Common myeloid progenitor, CD34-positive (primary cell): ENCODE data around the gene CFAP54.

Experiments used
- CTCF ChIA-PET: fragments of 350-600 bp; sonication (Branson Sonifier 250); formaldehyde crosslinking; loops from one replicate; lab custom pipeline; 2021; ENCODE audit warnings: antibody characterized with exemption; lab: Charles Lee
- POLR2A ChIA-PET: fragments of 350-600 bp; sonication (Branson Sonifier 250); formaldehyde crosslinking; loops from one replicate; lab custom pipeline; 2021; ENCODE audit warnings: antibody characterized with exemption; lab: Charles Lee
- DNase-seq, 3 donors: peaks; one replicate each; pipeline versions ENCODE4 v3.0.0 to v3.0.0-alpha.2; 2013
- H3K27ac ChIP-seq, 2 experiments: 1 replicate in 1 of 2; 2 replicates in 1 of 2; pipeline ENCODE4 v1.7.0; 2013; ENCODE audit warnings: inconsistent platforms in 2 of 2, low read length in 2 of 2, mild to moderate bottlenecking in 2 of 2, low read depth in 1 of 2, moderate library complexity in 1 of 2; ENCODE audit not compliant: severe bottlenecking in 2 of 2, insufficient read depth in 1 of 2, poor library complexity in 1 of 2
- H3K27me3 ChIP-seq, 5 experiments: replicated peaks in 2 of 5; 1 replicate in 3 of 5; 2 replicates in 2 of 5; pipeline versions ENCODE4 v1.6.1 to v1.7.0; 2013; ENCODE audit warnings: low read length in 4 of 5, mild to moderate bottlenecking in 2 of 5, moderate library complexity in 2 of 5, inconsistent platforms in 1 of 5; ENCODE audit not compliant: insufficient read depth in 5 of 5, control insufficient read depth in 4 of 5
- H3K36me3 ChIP-seq, 4 experiments: 1 replicate in 2 of 4; 2 replicates in 2 of 4; pipeline versions ENCODE4 v1.6.1 to v1.7.0; 2013; ENCODE audit warnings: low read length in 3 of 4, control low read depth in 1 of 4, mild to moderate bottlenecking in 1 of 4; ENCODE audit not compliant: control insufficient read depth in 4 of 4, insufficient read depth in 4 of 4
- H3K4me1 ChIP-seq, 4 experiments: 1 replicate in 3 of 4; 2 replicates in 1 of 4; pipeline versions ENCODE4 v1.6.1 to v1.7.1; 2013; ENCODE audit warnings: low read length in 3 of 4, mild to moderate bottlenecking in 3 of 4, control low read depth in 1 of 4, inconsistent platforms in 1 of 4, moderate library complexity in 1 of 4; ENCODE audit not compliant: control insufficient read depth in 4 of 4, insufficient read depth in 4 of 4; ENCODE audit errors: control extremely low read depth in 1 of 4
- H3K4me3 ChIP-seq, 7 experiments: 1 replicate in 4 of 7; 2 replicates in 3 of 7; pipeline versions ENCODE4 v1.5.1 to v1.7.0; 2013; ENCODE audit warnings: mild to moderate bottlenecking in 7 of 7, low read length in 6 of 7, moderate library complexity in 6 of 7, inconsistent platforms in 2 of 7, low read depth in 2 of 7, control low read depth in 1 of 7; ENCODE audit not compliant: insufficient read depth in 4 of 7, control insufficient read depth in 1 of 7; ENCODE audit errors: extremely low read depth in 1 of 7
- H3K9me3 ChIP-seq, 5 experiments: 1 replicate in 4 of 5; 2 replicates in 1 of 5; pipeline versions ENCODE4 v1.6.1 to v1.7.1; 2013; ENCODE audit warnings: low read length in 4 of 5, mild to moderate bottlenecking in 2 of 5, inconsistent platforms in 1 of 5, low read depth in 1 of 5, moderate library complexity in 1 of 5; ENCODE audit not compliant: control insufficient read depth in 4 of 5, insufficient read depth in 2 of 5; ENCODE audit errors: control extremely low read depth in 1 of 5
- WGBS: methylation state at CpG from one replicate; pipeline ENCODE4 v1.1.5; 2013; ENCODE audit not compliant: insufficient coverage; 5-methylcytosine and 5-hydroxymethylcytosine counted together

Gene CFAP54

DNA sequence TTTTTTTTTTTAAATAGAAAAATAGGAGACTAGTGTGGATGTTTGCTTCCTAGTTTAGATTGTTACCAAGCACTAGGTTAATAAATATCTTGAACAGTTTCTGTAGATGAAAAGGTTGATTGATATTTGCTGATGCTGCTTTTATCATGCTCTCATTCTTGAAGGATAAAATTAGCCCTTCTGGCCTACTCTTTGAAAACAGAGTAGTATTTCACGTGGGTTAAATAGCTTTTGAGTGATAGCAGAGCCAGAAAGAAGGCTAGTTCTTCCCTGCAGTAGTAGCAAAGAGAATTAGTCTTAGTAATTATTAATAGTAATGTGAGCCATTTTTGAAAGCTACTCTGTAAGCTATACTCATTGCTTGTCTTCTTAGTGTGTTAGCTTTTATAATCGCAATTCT, 422.9 kb downstream of the CFAP54 start:
- POLR2A ChIA-PET, result interaction anchor here (0.5 kb wide), 1 partner anchor 10 kb away, joined by 5 read pairs; no protein-coding TSS in a partner anchor
- CTCF ChIA-PET, result interaction anchor here (1.4 kb wide), 1 partner anchor 9 kb away, joined by 3 read pairs; no protein-coding TSS in a partner anchor
- peaks cover 7 to 17% (median 12%) of the 10 kb centered on the region in 4 experiments for H3K4me1 ChIP-seq
- no peak overlapping the region for H3K27ac ChIP-seq
- peaks cover 0 to 12% (median 4%) of the 10 kb centered on the region in 4 experiments for H3K36me3 ChIP-seq
- DNase-seq, result no peak
- WGBS, result 88% methylated on average over 1 of the region's 2 CpGs
- H3K9me3 ChIP-seq, result no peaks in the 10 kb centered on the region
- H3K27me3 ChIP-seq, result no peaks in the 10 kb centered on the region
- no peak overlapping the region for H3K4me3 ChIP-seq

GRCh38 chr12:96912943-96913342, 423.6 kb downstream of the CFAP54 start:
- ChIA-PET CTCF (interaction anchor here (1.4 kb wide), 1 partner anchor 8 kb away, joined by 3 read pairs; no protein-coding TSS in a partner anchor), POLR2A (interaction anchor here (0.5 kb wide), 1 partner anchor 11 kb away, joined by 5 read pairs; no protein-coding TSS in a partner anchor)
- DNase-seq, result no peak
- WGBS, result no CpG with 5 or more reads among the region's 2 CpGs
- Histone ChIP-seq H3K27ac (no peak overlapping the region), H3K27me3 (no peaks in the 10 kb centered on the region), H3K9me3 (no peaks in the 10 kb centered on the region), H3K4me1 (peaks cover 4 to 13% (median 10%) of the 10 kb centered on the region in 4 experiments), H3K36me3 (peaks cover 0 to 12% (median 4%) of the 10 kb centered on the region in 4 experiments), H3K4me3 (no peak overlapping the region)

DNA sequence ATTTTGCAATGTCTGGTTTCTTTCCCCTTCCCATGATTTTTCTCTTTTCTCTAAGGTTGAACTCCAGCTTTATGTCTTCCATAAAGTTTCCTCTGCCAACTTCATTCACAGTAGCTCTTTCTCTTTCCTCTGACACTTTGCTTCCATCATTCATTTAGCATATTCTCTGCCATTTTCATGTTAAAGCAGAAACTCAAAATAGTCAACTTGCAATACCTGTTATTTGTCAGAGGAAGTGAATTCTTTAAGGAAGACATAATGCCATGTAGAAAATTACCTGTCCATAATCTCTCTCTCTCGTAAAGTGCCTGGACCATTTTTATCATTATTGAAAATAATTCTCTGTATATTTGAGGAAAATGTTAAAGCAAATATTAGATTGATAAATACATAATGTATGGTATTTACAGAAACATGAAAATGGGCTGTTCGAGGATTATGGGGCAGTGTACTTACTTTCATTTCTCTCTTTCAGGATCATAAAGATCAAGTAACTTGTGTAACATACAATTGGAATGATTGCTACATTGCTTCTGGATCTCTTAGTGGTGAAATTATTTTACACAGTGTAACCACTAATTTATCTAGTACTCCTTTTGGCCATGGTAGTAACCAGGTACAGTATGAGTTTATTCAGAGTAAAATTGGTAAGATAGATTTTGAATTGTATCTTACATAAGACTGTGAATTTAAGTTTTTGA, 430.3 kb downstream of the CFAP54 start:
- ChIA-PET CTCF (no interaction called here), POLR2A (no interaction called here)
- no peak overlapping the region for H3K4me3 ChIP-seq
- no peaks in the 10 kb centered on the region for H3K27me3 ChIP-seq
- no peak overlapping the region for H3K27ac ChIP-seq
- peaks cover 0 to 9% (median 0%) of the 10 kb centered on the region in 5 experiments for H3K9me3 ChIP-seq
- no CpG with 5 or more reads among the region's 2 CpGs for WGBS
- H3K4me1 ChIP-seq, result no peaks in the 10 kb centered on the region
- peaks cover 6 to 29% (median 19%) of the 10 kb centered on the region in 4 experiments for H3K36me3 ChIP-seq
- DNase-seq, result no peak
